AML-193 (cell line): ENCODE measurements around the gene SLCO4A1.

Source experiments
- DNase-seq, 2 experiments: peaks; one replicate each; lab custom pipeline; 2025; lab: John Stamatoyannopoulos, UW

SLCO4A1 gene

DNA sequence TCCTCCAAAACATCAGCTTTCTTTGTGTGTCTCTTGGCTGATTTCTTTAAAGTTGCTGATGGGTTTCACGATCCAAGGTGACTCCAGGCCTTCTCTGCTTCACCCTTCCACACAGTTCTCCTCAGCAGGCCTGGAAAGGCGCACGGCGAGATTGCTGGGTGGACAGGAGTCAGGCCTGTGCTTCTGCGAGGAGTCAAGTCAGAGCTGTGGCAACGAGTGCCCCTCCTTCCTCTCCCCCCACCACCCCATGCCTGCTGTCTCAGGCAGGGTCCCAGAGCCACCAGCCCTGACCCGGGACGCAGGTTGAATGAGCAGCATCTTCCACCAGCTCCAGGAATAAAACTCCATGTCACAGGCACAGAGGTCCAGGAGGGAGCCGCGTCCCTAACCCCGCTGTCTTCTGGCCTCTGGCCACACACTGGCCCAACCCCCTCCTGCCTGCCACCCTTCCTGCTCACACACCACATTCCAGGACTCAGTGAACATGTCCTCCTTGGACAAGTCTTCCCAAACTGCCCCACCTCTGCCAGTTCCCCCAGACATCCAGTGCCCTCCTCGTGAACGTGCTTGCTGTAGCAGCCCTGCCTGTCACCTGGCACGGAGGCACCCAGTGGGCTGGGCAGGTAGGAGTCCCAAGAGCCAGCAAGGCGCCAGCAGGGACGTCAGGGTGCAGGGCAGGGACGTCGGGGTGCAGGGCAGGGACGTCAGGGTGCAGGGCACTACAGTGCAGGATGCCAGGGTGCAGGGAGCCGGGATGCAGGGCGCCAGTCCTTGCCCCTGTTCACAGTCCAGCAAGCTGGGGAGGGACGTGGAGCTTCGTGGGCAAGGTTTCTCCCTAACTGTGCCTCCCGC lies 59.1 kb downstream of the SLCO4A1 start:
- DNase-seq: no peak

DNA sequence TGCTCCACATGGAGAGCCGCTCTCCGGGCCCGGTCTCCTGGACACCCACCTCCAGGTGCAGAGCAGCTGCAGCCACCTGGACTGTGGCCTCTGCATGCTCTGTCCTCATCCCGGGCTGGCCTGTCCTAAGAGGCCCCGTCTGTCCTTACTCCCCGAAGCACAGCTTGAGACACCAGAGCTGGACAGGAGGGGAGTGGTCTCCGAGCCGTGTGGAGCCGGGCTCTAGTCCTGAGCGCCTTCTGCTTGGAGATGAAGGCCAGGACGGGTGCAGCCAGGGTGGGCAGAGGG lies 59.7 kb downstream of the SLCO4A1 start:
- DNase-seq: no peak

DNA sequence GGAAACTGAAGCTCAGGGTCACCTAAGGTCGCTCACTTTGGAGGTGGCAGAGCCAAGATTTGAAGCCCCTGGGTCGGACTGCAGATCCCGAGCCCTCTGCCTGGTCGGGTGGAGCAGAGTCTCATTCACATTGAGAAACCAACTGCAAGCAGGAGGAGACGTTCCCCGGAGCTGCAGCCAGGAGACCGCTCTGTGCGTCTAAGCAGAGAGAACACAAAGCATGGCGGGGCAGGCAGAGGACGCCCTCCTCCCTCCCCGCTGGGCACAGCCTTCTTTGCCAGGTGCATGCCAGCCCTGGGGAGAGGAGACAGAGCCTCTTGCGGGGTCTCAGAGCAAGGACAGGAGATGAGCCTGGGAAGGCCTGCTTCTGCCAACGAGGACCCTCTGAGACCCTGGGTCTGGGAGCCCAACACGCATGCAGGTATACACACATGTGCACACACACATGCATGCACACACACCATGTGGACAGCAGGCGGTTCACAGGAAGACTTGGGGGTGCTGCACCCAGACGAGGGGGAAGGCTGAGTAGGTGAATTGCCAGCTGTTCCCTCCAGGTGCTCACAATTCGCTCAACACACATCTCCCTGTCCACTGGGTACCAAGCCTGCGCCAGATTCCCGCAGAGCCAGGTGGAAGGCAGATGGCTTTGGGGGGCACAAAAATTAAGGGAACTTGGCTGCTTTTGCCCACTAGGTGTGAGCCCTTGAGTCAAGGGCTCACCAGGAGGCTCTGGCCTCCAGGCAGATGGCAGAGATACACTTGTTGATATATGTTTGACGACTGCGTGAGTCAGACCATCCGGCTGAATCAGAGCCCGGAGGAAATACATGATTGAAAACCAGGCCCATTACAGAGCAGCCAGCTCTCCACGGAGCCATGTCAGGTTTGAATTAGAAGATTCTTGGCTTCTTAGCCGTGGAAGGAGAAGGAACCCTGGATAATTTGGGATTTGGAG lies 60.9 kb downstream of the SLCO4A1 start:
- DNase-seq: peak; percentile 26 to 37

DNA sequence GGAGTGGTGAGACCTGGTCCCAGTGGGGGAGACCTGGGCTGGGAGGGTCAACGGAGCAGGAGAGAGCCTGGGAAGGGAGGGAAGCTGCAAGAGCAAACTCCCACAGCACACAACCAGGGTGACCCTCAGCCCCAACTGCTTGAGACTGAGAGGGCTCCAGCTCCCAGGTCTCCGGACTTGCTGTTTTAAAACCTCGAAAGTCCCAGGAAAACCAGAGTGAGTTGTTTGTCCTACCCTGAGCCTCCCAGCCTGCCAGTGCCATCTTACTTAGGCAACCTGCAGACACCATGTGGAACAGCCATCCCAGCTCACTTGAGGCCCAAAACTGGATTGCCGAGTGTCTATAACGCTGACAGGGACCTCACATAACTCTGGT lies 61.5 kb downstream of the SLCO4A1 start:
- DNase-seq: no peak

DNA sequence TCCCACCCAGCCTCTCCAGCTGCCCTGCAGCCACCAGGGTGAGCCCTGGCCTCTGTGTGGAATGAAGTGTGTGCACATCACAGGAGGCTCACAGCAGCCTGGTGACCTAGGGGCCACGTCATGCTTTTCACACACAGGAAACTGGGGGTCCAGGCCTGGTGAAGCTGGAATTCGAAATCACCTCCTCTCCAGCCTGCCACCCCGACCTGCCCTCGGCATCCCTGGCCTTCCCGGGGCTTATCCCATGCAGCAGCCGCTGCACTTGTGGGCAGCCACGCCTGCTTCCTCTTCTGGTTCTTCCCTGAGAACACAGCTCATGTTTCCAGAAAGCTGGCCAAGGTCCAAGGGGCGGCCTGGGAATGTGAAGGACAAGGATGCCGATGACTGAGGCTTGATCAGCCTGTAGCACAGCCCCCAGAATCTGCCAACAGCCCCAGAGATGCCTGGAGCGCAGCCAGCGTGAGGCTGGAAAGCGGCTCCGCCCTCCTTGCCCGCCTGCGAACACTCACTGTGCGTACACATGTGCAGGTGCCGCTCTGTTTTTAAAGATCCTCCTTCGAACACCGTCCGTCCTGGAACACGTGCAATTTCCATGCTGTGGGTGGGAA lies 62.1 kb downstream of the SLCO4A1 start:
- DNase-seq: no peak

DNA sequence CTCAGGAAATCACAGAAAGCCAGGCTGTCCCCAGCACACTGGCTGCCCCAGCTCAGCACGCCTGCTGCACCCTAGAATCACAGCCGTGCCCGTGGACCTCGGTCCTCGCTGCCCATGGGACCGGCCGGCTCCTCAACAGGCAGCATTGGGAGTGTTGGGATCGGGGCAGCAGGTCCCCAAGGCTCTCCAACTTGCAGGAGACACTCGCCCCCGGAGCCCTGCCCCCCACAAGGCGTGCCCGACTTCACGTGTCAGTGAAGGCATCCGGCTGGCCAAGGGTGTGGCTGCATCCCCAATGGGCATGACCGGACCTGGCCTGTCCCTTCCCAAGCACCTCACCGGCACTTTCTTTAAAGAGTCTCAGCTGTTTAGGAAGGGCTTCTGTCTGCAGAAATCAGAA lies 63.3 kb downstream of the SLCO4A1 start:
- no peak for DNase-seq

DNA sequence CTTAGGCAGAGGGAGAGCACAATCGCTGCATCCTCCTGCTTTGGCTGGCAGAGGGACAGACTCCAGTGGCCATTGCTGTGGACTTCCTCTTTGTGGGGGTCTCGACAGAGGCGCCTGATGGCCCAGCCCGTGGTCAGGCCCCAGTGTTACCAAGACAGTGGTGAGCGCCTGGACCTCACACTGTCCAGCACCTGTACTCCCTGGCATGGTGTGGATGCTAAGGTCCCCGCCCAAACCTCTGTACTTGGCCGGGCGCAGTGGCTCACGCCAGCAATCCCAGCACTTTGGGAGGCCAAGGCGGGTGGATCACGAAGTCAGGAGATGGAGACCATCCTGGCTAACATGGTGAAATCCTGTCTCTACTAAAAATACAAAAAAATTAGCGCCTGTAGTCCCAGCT lies 64.0 kb downstream of the SLCO4A1 start:
- DNase-seq: no peak

DNA sequence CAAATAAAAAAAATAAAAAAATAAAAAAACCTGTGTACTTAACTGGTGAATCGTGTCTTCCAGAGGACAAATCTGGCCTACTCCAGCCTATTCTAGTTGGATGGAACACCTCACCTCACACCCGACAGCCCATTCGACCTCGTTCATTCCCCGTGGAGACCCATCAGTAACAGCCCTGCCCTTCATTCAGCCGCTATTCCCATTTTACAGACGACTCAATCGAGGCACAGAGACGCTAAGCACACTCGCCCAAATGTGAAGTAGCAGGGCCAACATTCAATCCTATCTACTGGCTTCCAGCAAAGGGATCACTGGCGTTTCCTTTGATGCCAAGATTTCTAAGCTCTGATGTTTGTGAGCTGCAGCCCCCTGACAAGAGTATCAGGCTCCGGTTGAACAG lies 64.6 kb downstream of the SLCO4A1 start:
- no peak for DNase-seq

DNA sequence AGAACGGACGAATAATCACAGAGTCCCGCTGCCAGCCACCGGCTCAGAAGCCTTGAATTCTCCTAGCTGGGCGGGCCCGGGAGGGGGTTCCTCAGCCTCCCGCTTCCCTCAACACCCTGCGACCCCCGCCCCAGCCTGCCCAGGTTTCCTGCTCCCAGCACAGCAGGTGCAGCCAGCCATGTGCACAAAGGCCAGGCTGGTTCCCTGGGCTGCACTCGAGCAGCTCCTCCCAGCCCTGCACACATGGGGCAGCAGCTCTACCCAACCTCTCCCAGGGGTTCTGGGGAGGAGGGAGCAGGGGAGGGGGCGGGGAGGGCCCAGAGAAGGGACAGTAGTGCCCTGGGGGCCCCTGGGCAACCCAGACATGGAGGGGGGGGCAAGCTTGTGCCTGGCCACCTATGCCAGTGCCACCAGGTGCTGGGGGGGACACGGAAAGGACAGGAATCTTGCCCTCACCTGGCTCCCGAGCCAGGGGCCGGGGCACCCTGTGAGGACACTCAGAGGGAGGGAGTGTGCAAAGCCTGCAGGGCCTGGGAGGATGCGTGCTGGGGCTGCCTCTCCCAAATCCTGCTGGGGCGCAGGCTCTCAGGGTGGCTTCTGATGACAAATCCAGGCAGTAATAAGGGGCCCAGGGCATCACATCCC lies 65.1 kb downstream of the SLCO4A1 start:
- no peak for DNase-seq

DNA sequence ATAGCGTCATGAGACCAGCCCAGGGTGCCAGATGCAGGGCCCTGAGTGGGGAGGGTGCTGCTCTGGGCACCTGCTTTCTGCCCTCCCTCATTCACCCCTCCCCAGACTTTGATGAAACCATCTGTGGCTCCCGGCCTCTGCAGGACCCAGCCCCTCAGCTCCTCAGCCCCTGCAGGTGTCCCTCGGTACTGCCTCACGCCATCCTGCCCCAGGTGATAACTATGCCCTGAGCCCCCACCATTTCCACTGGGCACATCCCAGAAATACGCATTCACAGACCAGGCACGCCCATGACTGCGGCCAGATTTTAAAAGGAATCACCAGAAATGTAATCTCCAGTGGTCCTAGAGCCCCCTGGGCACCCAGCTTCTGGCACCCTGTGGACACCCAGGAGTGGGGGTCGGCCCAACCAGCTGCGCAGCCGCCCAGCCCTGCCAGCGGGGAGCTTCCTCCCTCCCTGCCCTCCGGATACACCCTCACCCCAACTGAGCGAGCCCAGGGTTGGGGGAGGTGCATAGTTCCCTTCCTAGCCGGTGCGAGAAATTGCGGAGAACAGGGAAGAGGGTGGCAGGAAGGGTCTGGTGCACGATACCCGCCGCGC lies 65.7 kb downstream of the SLCO4A1 start:
- peak in 1 of 2 experiments; percentile 7 for DNase-seq

DNA sequence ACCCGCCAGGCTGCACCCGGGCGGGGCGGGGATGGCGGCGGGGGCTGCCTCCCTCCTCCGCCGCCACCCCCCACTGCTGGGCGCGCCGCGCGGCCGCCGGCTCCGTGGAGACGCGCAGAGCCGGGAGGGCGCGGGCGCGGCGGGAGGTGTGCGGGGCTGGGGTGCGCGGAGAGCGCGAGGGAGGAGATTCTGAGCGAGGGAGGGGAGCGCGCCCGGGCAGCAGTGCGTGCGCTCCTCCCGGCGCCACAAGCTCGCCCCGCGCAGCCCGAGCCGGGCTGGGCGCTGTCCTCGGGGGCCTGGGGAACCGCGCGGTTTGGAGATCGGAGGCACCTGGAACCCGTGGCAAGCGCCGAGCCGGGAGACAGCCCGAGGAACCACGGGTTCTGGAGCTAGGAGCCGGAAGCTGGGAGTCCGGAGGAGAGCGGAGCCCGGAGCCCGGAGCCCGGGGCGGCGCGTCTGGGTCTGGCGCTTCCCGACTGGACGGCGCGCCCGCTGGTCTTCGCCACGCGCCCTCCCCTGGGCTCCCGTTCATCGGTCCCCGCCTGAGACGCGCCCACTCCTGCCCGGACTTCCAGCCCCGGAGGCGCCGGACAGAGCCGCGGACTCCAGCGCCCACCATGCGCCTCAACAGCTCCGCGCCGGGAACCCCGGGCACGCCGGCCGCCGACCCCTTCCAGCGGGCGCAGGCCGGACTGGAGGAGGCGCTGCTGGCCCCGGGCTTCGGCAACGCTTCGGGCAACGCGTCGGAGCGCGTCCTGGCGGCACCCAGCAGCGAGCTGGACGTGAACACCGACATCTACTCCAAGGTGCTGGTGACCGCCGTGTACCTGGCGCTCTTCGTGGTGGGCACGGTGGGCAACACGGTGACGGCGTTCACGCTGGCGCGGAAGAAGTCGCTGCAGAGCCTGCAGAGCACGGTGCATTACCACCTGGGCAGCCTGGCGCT lies 66.6 kb downstream of the SLCO4A1 start, which contains the start of gene NTSR1:
TSS of gene NTSR1 (plus strand) at position 246 of the 946 bp plus-strand sequence. CDS start at position 618, 372 bp downstream.
- no peak for DNase-seq

DNA sequence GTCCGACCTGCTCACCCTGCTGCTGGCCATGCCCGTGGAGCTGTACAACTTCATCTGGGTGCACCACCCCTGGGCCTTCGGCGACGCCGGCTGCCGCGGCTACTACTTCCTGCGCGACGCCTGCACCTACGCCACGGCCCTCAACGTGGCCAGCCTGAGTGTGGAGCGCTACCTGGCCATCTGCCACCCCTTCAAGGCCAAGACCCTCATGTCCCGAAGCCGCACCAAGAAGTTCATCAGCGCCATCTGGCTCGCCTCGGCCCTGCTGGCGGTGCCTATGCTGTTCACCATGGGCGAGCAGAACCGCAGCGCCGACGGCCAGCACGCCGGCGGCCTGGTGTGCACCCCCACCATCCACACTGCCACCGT lies 67.2 kb downstream of the SLCO4A1 start:
- DNase-seq: peak in 1 of 2 experiments; percentile 31

DNA sequence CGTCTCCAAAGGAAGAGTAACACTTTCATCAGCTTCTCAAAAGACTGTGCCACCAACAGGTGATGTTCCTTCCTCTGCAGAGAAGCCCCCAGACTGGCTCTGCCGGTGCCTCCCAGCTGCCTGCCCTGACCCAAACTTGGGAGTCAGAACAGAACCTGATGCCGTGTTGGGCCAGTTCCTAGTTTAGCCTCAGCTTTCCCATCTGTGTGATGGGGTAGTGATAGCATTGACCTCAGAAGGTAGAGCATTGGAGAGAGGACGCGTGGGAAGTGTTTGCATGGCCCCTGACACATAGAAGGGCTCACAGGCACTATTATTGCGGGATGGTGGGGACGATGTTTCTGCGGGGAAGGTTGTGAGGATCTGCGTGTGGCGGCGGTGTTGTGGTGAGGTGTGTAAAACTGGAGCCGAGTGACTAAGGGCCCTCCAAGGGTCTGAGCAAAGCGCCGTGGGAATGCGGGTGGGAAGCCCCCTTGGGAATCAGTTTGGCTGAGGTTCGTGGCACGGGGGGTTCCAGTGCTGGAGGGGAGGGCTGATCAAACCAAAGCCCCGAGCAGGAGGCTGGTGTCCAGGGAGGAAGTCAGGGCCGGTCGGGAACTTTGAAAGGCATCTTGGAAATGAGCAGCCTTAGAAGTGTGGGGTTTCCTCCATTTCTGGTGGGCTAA lies 68.0 kb downstream of the SLCO4A1 start:
- DNase-seq: no peak

DNA sequence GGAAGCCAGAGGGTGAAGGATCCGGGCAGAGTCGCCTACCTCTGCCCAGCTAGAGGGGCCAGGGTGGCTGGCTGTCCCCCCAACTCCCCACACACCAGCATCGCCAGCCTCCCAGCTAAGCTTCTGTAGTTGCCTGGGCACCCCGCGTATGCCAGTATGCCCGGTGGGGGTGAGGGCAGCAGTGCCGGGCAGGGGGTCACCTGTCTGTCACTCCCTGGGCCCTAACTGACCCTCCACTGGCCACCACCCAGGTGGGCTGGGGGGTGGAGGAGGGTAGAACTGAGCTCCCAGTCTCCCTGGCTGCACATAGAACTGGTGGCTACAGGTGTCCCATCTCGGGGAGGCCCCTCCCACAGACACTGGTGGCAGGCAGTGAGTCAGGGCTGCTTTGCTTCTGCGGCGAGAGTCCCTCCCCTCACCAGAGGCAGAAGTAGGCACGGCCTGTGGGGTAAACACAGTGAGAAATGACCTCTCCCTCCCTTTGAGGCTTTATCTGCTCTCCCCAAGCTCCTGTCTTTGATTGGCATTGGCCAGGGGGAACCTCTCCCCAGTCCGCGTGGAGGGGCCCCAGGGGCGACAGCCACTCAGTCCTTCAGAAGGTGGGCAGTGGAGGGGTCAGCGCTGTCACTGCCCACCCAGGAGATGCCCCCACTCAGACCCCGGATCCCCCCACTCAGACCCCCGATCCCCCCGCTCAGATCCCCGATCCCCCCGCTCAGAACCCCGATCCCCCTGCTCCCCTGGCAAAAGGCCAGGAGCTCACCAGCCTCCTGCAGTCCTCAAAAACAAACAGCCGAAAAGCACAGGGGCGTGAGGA lies 68.8 kb downstream of the SLCO4A1 start:
- peak; percentile 58 to 79 for DNase-seq

DNA sequence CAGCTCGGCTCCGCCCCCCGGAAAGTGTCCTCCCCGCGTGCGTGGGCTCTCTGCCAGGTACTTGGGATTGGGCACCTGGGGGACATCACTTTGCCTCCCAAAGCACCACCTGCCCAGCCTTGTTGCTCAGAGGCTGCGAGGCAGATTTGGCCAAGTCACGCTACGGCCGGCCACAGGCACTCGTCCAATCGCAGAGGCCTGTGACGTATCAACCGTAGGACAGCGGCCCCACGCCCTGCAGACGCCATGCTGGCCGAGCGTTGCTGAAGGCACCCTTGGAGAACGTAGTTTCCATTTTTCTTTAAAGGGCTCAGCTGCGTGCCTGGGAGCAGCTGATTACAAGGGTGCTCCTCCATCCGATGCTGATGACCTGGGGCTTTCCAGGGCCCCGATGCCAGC lies 69.4 kb downstream of the SLCO4A1 start:
- peak; percentile 47 to 49 for DNase-seq

DNA sequence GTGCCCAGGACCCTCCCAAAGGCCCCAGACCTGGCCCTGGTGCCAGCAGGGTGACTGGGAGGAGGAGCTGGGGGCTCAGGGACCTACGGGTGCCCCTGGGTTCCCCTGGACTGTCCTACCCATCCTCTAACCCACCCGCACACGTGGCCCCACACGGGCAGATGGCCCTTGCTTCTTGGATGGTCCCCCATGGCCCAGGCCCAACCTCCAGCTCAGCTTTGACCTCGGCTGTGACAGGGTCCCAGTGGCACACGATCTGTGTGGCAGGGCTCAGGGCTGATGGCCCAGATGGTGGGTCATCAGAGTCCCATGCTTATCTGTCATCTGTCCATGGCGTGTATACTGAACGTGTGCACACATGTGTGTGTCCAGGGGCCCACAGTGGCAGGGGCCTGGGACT lies 70.3 kb downstream of the SLCO4A1 start:
- DNase-seq: no peak

DNA sequence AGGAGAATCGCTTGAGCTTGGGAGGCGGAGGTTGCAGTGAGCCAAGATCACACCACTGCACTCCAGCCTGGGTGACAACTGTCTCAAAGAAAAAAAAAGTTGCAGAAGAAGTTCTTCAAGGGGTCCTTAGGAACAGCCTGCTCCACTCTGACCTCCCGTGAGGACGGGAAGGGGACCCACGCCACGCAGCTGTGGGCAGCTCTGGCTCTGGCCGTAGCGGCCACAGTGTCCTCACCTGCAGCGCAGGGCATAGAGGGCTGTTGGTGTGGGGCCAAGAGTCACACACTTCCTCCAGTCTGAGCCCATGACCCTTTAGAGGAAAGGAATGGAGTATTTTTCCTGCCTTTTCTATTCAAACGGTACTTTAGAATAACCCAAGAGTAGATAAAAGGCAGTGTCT lies 71.7 kb downstream of the SLCO4A1 start:
- no peak for DNase-seq

DNA sequence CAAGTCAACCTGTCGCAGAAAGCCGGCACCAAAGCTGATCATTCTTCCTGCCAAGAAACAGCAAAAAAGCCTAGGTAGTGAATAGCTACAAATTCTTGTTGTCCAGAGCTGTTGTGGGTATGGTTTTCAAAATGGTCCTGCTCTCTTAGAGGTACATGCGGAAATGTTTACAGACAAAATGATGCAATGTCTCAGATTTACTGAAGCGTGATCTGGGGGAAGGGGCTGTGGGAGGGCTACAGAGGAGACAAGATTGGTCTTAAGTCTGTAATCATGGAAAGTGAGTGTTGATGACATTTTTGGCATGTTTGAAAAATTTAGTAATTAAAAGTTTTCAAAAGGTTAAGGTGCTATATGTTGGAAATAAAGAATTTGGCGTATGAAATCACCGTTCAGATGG lies 72.5 kb downstream of the SLCO4A1 start:
- DNase-seq: no peak

DNA sequence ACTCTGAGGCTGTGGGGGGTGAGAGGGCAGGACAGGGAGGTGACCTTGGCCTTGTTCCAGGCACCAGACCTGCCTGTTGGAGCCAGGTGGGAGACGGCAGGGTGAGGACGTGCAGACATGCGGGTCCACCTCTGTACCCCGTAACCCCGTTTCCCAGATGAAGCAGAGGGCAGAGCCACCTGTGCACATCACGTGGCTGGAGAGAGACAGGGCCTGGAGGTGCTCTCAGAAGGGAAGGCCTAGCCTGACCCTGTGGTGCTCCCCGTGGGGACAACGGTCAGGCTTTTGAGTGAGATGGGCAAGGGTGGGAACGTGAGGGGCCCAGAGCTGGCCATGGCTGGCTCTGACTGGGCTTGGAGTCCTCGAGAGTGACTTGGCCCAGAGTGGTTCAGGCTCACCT lies 72.9 kb downstream of the SLCO4A1 start:
- DNase-seq: no peak
